Suprapubic skin (tissue), 3 donors: ENCODE data around the gene ANAPC1.
"Not testable (repeated sequence)": the region's sequence is repeated elsewhere in the genome, so short reads cannot be mapped to it uniquely, and the experiment has no call there.

Experiments
- CTCF ChIP-seq, 2 donors: fragments of 200-600 bp in 1 of 2; fragments of 450-650 bp in 1 of 2; sonication (generic) in 1 of 2; IDR thresholded peaks; one replicate each; pipeline ENCODE4 v1.5.1; 2016 to 2019; ENCODE audit warnings: antibody characterized with exemption in 2 of 2, mild to moderate bottlenecking in 1 of 2, moderate library complexity in 1 of 2
- EP300 ChIP-seq: sonication (generic); formaldehyde crosslinking; IDR thresholded peaks from one replicate; pipeline ENCODE4 v1.6.1; 2017; ENCODE audit warnings: antibody characterized with exemption
- POLR2A ChIP-seq, 2 donors: fragments of 450-650 bp; IDR thresholded peaks; one replicate each; pipeline ENCODE4 v1.6.1; 2017; ENCODE audit warnings: antibody characterized with exemption in 2 of 2, mild to moderate bottlenecking in 2 of 2, moderate library complexity in 2 of 2

- TF ChIP-seq POLR2A (IDR thresholded peaks at IDR 0.05); EP300: not testable (repeated sequence)
- TF ChIP-seq CTCF (IDR thresholded peaks at IDR 0.05): peak in 1 of 2 donors; percentile 41
Observed at GRCh38 chr2:111850646-111851045, 33.3 kb downstream of the ANAPC1 start.
